Psoas muscle (tissue), 8 donors: ENCODE data around the gene SQOR. TPM values are rescaled to one million over a fixed set of nuclear protein-coding genes. Genes with fewer than 3 reads are reported as not detected.

Experiments used
- ATAC-seq, 4 donors: fragments of 200-7000 bp; cut with Tn5 transposase; one replicate each; pipeline ENCODE4 v1.9.1; 2020; ENCODE audit warnings: moderate library complexity in 3 of 4, mild to moderate bottlenecking in 2 of 4
- DNase-seq, 2 donors: peaks; one replicate each; pipeline ENCODE4 v3.0.0-alpha.2; 2020
- H3K27ac ChIP-seq: fragments of 200-600 bp; one replicate; pipeline ENCODE4 v1.8.0; 2022
- H3K27me3 ChIP-seq, 3 donors: fragments of 200-600 bp in 1 of 3; one replicate each; pipeline versions ENCODE4 v1.6.1 to v1.8.0; 2013 to 2022; ENCODE audit warnings: low read length in 2 of 3, mild to moderate bottlenecking in 2 of 3, moderate library complexity in 1 of 3; ENCODE audit not compliant: insufficient read depth in 3 of 3
- H3K36me3 ChIP-seq, 2 donors: fragments of 200-600 bp in 1 of 2; one replicate each; pipeline versions ENCODE4 v1.6.1 to v1.8.0; 2013 to 2022; ENCODE audit warnings: low read depth in 1 of 2, mild to moderate bottlenecking in 1 of 2, moderate library complexity in 1 of 2; ENCODE audit not compliant: insufficient read depth in 1 of 2
- H3K4me1 ChIP-seq: fragments of 200-600 bp; one replicate; pipeline ENCODE4 v1.8.0; 2022
- H3K4me3 ChIP-seq: fragments of 200-600 bp; one replicate; pipeline ENCODE4 v1.8.0; 2022; ENCODE audit warnings: mild to moderate bottlenecking
- H3K9me3 ChIP-seq: fragments of 200-600 bp; one replicate; pipeline ENCODE4 v1.8.0; 2022
- WGBS, 3 donors: extraction: QIAGEN DNeasy Blood & Tissue Kit; methylation state at CpG; one replicate each; pipeline versions ENCODE4 v1.1.6 to v1.1.7; 2013; 5-methylcytosine and 5-hydroxymethylcytosine counted together
- intact Hi-C, 2 donors: fragments of 100-400 bp; cut with DNase I; formaldehyde crosslinking; loops; one replicate each; pipeline versions ENCODE4 v1.11.0 to v1.14.2; 2022
- polyA plus RNA-seq, 3 donors: library from polyadenylated mRNA; stranded (reverse); fragments of 200-250 nt; gene quantifications; one replicate each; pipeline ENCODE4 v1.2.3, GENCODE V29; 2013
- total RNA-seq, 4 donors: library from RNA; stranded (reverse); fragmentation: NEBNext Ultra II Directional in 2 of 4; extraction: Animal tissue kit (Norgen Biotek cat#: 25700) in 2 of 4; gene quantifications; one replicate each; pipeline versions ENCODE4 v1.2.1 to v1.2.4, GENCODE V29; 2021 to 2023
- TF ChIP-seq, protein P1 (sequence below): fragments of 200-600 bp; IDR thresholded peaks from one replicate; pipeline ENCODE4 v1.8.0; 2022; ENCODE audit warnings: antibody characterized with exemption
- donor health status: healthy with polysubstance abuse.
- donor health status: DM: no; HTN: no; CAD: no; lungs with moderate emphysema.
- donor health status: Bipolar disorder and iron deficiency.
- donor health status: healthy.
- donor health status: DM: yes; HTN: yes; CAD: no.
- donor health status: DM: no; HTN: no; CAD: no.
- donor health status: DM: no; HTN: no; CAD: no.
- donor health status: DM: yes; HTN: yes; CAD: no.

SQOR gene
- total and polyA plus RNA-seq, 7 donors, result 46.5 to 174 (median 142) TPM

DNA sequence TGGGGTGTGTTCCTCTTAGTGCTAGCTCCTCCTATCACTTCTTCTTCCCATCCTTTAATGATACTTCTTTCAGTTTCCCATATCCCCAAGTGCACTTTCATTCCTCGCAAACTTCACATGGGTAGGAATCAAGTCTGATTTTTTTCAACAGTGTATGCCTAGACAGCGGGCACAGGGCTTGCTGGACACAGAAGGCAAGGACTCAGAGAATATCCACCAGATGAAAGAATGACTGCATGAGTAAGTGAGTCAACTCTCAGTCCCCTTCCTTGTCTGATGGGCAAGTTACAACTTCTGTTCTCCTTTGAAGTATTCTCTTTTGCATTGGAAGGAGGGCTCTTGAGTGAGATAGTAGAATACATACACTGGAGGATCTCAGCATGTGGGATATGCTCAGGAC lies 3.1 kb upstream of the SQOR start:
- 58 to 68% (median 66%) methylated on average over 2 of the region's 2 CpGs for WGBS, 3 donors

DNA sequence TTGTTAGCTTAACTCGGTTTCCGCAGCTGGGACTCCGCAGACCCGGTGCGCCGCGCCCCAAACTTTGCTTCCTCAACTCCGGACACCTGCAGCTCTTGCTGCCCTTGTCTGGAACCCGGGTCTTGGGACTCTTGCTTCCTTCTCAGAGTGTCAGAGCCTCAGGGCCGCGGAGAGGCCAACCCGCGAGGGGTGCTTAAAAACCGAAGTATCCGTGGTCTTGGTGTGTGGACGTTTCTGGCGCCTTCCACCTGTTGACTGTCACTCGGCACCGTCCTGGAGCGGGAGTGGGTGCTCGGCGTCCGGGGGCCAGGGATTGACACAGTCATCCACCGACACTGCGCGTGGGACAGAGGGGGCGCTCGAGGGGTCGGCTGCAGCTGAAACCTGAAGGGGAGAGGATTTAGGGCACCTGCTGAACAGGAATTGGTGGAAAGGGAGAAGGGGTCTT lies 386 bp downstream of the SQOR start:
- Histone ChIP-seq H3K27ac (peak overlapping the region; percentile 97), H3K9me3 (no peaks in the 10 kb centered on the region), H3K4me3 (peak overlapping the region; percentile 75), H3K36me3 (no peaks in the 10 kb centered on the region), H3K27me3 (no peaks in the 10 kb centered on the region), H3K4me1 (peaks cover 38% of the 10 kb centered on the region)
- peak; percentile 79 to 85 (median 82) for ATAC-seq
- intact Hi-C loops, result no loop called here
- WGBS, 3 donors, result 0% methylated on average over 29 of the region's 29 CpGs
- TF ChIP-seq, protein P1, sequence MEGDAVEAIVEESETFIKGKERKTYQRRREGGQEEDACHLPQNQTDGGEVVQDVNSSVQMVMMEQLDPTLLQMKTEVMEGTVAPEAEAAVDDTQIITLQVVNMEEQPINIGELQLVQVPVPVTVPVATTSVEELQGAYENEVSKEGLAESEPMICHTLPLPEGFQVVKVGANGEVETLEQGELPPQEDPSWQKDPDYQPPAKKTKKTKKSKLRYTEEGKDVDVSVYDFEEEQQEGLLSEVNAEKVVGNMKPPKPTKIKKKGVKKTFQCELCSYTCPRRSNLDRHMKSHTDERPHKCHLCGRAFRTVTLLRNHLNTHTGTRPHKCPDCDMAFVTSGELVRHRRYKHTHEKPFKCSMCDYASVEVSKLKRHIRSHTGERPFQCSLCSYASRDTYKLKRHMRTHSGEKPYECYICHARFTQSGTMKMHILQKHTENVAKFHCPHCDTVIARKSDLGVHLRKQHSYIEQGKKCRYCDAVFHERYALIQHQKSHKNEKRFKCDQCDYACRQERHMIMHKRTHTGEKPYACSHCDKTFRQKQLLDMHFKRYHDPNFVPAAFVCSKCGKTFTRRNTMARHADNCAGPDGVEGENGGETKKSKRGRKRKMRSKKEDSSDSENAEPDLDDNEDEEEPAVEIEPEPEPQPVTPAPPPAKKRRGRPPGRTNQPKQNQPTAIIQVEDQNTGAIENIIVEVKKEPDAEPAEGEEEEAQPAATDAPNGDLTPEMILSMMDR, result peak; percentile 53
- DNase-seq, result peak; percentile 84 to 91

More for the DNA sequence above, 3.1 kb upstream of the SQOR start:
- Histone ChIP-seq H3K4me3 (no peak overlapping the region), H3K36me3 (no peaks in the 10 kb centered on the region), H3K27me3 (no peaks in the 10 kb centered on the region), H3K4me1 (peaks cover 5% of the 10 kb centered on the region), H3K9me3 (no peaks in the 10 kb centered on the region), H3K27ac (no peak overlapping the region)
- ATAC-seq (no peak), DNase-seq (no peak)
- TF ChIP-seq, protein P1, result no peak
- intact Hi-C loops, result no loop called here

DNA sequence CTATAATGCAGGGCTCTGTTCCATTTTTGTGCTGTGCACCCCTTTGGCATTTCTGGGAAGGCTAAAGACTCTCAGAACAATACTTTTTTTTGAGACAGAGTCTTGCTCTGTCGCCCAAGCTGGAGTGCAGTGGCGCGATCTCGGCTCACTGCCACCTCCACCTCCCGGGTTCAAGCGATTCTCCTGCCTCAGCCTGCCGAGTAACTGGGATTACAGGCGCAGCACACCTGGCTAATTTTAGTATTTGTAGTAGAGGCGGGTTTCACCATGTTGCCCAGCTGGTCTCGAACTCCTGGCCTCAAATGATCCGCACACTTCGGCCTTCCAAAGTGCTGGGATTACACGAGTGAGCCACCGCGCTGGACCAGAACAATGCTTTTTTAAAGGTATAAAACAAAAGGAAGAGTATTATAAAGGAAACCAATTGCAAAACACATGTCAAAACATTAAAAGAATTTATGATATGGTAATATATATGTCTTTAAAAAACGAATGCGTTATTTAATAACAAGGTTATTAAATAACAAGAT lies 999 bp downstream of the SQOR start:
- H3K9me3 ChIP-seq, result no peaks in the 10 kb centered on the region
- H3K36me3 ChIP-seq, result no peaks in the 10 kb centered on the region
- peak overlapping the region; percentile 75 for H3K4me3 ChIP-seq
- DNase-seq, result no peak
- ATAC-seq, result peak in 3 of 4 donors; percentile 0 to 5 (median 3)
- intact Hi-C loops, result no loop called here
- no peaks in the 10 kb centered on the region for H3K27me3 ChIP-seq
- TF ChIP-seq, protein P1, result no peak
- H3K4me1 ChIP-seq, result peaks cover 44% of the 10 kb centered on the region
- H3K27ac ChIP-seq, result peak overlapping the region; percentile 97
- 28 to 49% (median 42%) methylated on average over 17 of the region's 17 CpGs for WGBS, 3 donors

DNA sequence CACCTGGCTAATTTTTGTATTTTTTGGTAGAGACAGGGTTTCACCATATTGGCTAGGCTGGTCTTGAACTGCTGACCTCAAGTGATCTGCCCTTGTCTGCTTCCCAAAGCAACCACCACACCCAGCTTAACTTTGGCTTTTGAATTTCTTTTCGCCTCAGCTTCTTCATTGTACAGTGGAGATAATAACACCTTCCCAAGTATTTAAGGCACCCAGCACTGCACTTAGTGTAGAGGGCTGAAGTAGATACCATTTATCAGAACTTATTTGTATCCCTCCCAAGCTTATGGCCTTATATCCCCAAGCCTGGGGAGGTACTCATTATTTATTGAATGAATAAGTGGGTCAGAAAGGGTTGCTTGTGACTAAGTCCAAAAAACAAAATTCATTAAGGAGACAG lies 2.3 kb downstream of the SQOR start:
- Histone ChIP-seq H3K36me3 (no peaks in the 10 kb centered on the region), H3K4me3 (peak overlapping the region; percentile 75), H3K27ac (peak overlapping the region; percentile 97), H3K27me3 (no peaks in the 10 kb centered on the region), H3K4me1 (peaks cover 57% of the 10 kb centered on the region), H3K9me3 (no peaks in the 10 kb centered on the region)
- intact Hi-C loops, result no loop called here
- DNase-seq (no peak), ATAC-seq (no peak)
- 81 to 93% (median 84%) methylated on average over 1 of the region's 1 CpG for WGBS, 3 donors
- TF ChIP-seq, protein P1, result no peak

DNA sequence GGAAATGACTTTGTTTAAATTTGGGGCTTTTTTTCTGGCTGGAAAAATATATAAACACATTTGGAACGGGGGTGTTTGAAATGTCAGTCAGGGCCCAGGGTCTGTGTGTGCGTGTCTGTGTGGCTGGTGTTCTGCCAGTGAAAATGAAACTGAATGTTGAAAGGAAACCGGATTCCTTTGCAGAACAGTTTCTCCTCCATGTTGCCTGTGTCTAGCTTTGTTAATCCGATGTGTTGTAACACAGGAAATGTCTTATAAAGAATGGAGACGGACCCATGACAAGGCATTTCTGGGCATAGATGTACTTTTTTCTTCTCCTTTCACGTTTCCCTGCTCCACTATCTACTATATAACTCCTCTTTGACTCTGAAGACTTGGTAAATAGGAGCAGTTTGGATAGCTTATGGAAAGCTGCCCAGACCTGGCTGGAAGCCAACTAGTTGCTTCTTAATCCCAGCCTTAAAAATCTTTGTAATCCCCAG lies 2.8 kb downstream of the SQOR start:
- intact Hi-C loops, result no loop called here
- TF ChIP-seq, protein P1, result no peak
- Histone ChIP-seq H3K27ac (peak overlapping the region; percentile 97), H3K9me3 (no peaks in the 10 kb centered on the region), H3K36me3 (no peaks in the 10 kb centered on the region), H3K4me1 (peaks cover 61% of the 10 kb centered on the region), H3K4me3 (peak overlapping the region; percentile 75), H3K27me3 (no peaks in the 10 kb centered on the region)
- DNase-seq, result peak; percentile 64 to 77
- peak; percentile 11 to 21 (median 18) for ATAC-seq
- 0 to 3% (median 2%) methylated on average over 6 of the region's 6 CpGs for WGBS, 3 donors
